SU-DHL-6 (cell line): ENCODE results near the gene SBNO2.
A peak's percentile ranks its signal among the peaks of the same experiment; 100 is the strongest.

Experiments used
- H2AFZ ChIP-seq: fragments of 200-600 bp; sonication (generic); 2 replicates; pipeline ENCODE4 v1.6.1; 2014; ENCODE audit warnings: low read depth, mild to moderate bottlenecking, moderate library complexity, mixed read lengths, antibody characterized with exemption, low read length; ENCODE audit not compliant: severe bottlenecking
- H3F3A ChIP-seq: fragments of 200-600 bp; shearing (Covaris generic); 2 replicates; pipeline ENCODE4 v1.6.0; 2016; ENCODE audit warnings: antibody characterized with exemption, mild to moderate bottlenecking; ENCODE audit not compliant: insufficient read depth
- H3K27ac ChIP-seq: fragments of 200-600 bp; sonication (generic); 2 replicates; pipeline ENCODE4 v1.5.1; 2016; ENCODE audit warnings: low read depth, mild to moderate bottlenecking, low read length, moderate library complexity, mixed read lengths
- H3K27me3 ChIP-seq: fragments of 200-600 bp; sonication (generic), shearing (Covaris generic); 2 replicates; pipeline ENCODE4 v1.6.0; 2014; ENCODE audit warnings: mild to moderate bottlenecking, low read length
- H3K36me3 ChIP-seq: fragments of 200-600 bp; sonication (generic); 2 replicates; pipeline ENCODE4 v1.6.1; 2014; ENCODE audit warnings: mild to moderate bottlenecking, low read length, mixed read lengths
- H3K4me2 ChIP-seq: fragments of 300-600, 200-600 bp; shearing (Covaris generic), sonication (generic); 2 replicates; pipeline ENCODE4 v1.6.0; 2014; ENCODE audit warnings: low read length, low read depth, mild to moderate bottlenecking; ENCODE audit not compliant: poor library complexity, severe bottlenecking
- H3K4me3 ChIP-seq: fragments of 200-600 bp; sonication (generic); 2 replicates; pipeline ENCODE4 v1.5.1; 2014; ENCODE audit warnings: antibody characterized with exemption, low read length, mild to moderate bottlenecking, mixed read lengths; ENCODE audit not compliant: insufficient read depth, poor library complexity, severe bottlenecking
- H3K79me2 ChIP-seq: fragments of 200-600 bp; sonication (generic); 2 replicates; pipeline ENCODE4 v1.6.1; 2014; ENCODE audit warnings: mild to moderate bottlenecking, low read length, moderate library complexity; ENCODE audit not compliant: insufficient read depth
- H3K9ac ChIP-seq: fragments of 200-600 bp; sonication (generic); 2 replicates; pipeline ENCODE4 v1.7.0; 2014; ENCODE audit warnings: mild to moderate bottlenecking, low read length
- H3K9me2 ChIP-seq: fragments of 200-600 bp; sonication (generic); replicated peaks from 2 replicates; pipeline ENCODE4 v1.6.1; 2014; ENCODE audit warnings: low read length; ENCODE audit not compliant: insufficient read depth
- H3K9me3 ChIP-seq: fragments of 200-600 bp; sonication (generic); 2 replicates; pipeline ENCODE4 v1.6.1; 2014; ENCODE audit warnings: low read length, mixed read lengths; ENCODE audit not compliant: insufficient read depth
- H4K20me1 ChIP-seq: fragments of 200-600 bp; sonication (generic); 2 replicates; pipeline ENCODE4 v1.6.1; 2014; ENCODE audit warnings: low read depth, mild to moderate bottlenecking, antibody characterized with exemption, low read length, moderate library complexity, mixed read lengths
- EZH2phosphoT487 ChIP-seq: fragments of 200-600 bp; sonication (generic), shearing (Covaris generic); conservative IDR thresholded peaks from 2 replicates; pipeline ENCODE4 v1.6.1; 2018; ENCODE audit warnings: mild to moderate bottlenecking, antibody characterized with exemption, low read length, moderate library complexity, mixed read lengths
- TF ChIP-seq, protein P1 (sequence below): fragments of 200-600 bp; sonication (generic); IDR thresholded peaks from one replicate; pipeline ENCODE4 v1.5.1; 2017; ENCODE audit warnings: antibody characterized with exemption, mild to moderate bottlenecking, low read length, moderate library complexity; ENCODE audit not compliant: insufficient read depth, poor library complexity, severe bottlenecking

SBNO2 gene, protein sequence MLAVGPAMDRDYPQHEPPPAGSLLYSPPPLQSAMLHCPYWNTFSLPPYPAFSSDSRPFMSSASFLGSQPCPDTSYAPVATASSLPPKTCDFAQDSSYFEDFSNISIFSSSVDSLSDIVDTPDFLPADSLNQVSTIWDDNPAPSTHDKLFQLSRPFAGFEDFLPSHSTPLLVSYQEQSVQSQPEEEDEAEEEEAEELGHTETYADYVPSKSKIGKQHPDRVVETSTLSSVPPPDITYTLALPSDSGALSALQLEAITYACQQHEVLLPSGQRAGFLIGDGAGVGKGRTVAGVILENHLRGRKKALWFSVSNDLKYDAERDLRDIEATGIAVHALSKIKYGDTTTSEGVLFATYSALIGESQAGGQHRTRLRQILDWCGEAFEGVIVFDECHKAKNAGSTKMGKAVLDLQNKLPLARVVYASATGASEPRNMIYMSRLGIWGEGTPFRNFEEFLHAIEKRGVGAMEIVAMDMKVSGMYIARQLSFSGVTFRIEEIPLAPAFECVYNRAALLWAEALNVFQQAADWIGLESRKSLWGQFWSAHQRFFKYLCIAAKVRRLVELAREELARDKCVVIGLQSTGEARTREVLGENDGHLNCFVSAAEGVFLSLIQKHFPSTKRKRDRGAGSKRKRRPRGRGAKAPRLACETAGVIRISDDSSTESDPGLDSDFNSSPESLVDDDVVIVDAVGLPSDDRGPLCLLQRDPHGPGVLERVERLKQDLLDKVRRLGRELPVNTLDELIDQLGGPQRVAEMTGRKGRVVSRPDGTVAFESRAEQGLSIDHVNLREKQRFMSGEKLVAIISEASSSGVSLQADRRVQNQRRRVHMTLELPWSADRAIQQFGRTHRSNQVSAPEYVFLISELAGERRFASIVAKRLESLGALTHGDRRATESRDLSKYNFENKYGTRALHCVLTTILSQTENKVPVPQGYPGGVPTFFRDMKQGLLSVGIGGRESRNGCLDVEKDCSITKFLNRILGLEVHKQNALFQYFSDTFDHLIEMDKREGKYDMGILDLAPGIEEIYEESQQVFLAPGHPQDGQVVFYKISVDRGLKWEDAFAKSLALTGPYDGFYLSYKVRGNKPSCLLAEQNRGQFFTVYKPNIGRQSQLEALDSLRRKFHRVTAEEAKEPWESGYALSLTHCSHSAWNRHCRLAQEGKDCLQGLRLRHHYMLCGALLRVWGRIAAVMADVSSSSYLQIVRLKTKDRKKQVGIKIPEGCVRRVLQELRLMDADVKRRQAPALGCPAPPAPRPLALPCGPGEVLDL (N-terminal part only)

DNA sequence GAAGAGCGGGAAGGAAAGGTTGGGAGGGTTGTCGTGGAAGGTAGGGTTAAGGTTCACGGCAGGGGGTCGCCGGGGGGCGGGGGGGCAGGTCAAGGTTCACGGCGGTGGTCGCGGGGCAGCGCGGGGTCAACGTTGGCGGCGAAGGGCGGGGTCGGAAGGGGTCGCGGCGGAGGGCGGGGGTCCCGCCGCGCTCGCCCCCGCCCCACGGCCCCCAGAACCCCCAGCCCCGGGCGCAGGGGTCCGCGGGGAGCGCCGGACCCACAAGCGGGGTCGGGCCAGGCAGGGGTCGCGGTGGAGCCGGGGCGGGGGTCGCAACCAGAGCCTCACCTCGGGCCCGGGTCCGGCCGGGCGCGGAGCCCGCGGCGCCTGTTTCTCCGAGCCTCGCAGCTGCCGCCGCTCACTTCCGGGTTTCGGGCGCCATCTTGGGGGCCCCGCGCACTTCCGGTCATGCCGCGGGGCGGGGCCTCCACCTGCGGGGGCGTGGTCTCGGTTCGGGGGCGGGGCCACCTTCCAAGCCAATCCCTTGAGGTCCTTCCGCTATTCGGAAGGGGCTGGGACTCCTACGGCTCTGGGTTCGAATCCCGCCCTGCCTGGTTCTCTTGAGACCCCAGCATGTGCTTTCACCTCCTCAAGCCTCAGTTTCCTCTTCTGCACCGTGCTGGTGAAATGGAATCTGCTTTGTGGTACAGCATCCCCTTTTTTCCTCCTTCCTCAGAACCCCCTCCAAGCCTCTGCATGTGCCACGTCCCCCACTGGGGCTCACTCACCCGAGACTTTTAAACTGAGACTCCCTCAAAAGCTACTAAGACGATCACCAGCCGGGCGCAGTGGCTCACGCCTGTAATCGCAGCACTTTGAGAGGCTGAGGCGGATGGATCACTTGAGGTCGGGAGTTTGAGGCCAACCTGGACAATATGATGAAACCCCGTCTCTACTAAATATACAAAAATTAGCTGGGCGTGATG lies at the start of gene SBNO2:
TSS of gene SBNO2 (minus strand) at position 424 of the 965 bp plus-strand sequence. CDS start 19,992 bp downstream, outside the sequence.
- H3K9me3 ChIP-seq: no peaks in the 10 kb centered on the region
- H3K27ac ChIP-seq: no peak within 1 kb of the TSS; the same call in 1 of the 2 replicates
- peaks cover 27% of the 10 kb centered on the region for H3K79me2 ChIP-seq
- no peak for TF ChIP-seq EZH2phosphoT487
- TF ChIP-seq, protein P1, sequence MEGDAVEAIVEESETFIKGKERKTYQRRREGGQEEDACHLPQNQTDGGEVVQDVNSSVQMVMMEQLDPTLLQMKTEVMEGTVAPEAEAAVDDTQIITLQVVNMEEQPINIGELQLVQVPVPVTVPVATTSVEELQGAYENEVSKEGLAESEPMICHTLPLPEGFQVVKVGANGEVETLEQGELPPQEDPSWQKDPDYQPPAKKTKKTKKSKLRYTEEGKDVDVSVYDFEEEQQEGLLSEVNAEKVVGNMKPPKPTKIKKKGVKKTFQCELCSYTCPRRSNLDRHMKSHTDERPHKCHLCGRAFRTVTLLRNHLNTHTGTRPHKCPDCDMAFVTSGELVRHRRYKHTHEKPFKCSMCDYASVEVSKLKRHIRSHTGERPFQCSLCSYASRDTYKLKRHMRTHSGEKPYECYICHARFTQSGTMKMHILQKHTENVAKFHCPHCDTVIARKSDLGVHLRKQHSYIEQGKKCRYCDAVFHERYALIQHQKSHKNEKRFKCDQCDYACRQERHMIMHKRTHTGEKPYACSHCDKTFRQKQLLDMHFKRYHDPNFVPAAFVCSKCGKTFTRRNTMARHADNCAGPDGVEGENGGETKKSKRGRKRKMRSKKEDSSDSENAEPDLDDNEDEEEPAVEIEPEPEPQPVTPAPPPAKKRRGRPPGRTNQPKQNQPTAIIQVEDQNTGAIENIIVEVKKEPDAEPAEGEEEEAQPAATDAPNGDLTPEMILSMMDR: no peak
- H3F3A ChIP-seq: 0 out of 2 replicates have a peak, but pooled peaks cover 5% of the 10 kb centered on the region
- H3K36me3 ChIP-seq: no peaks in the 10 kb centered on the region
- peak within 1 kb of the TSS; percentile 92 for H3K4me3 ChIP-seq
- peak within 1 kb of the TSS; percentile 38 for H2AFZ ChIP-seq
- no peaks in the 10 kb centered on the region for H3K9me2 ChIP-seq
- no peaks in the 10 kb centered on the region for H3K27me3 ChIP-seq
- peak within 1 kb of the TSS; percentile 88 for H3K4me2 ChIP-seq
- peak within 1 kb of the TSS; percentile 86 for H3K9ac ChIP-seq
- H4K20me1 ChIP-seq: no peaks in the 10 kb centered on the region

DNA sequence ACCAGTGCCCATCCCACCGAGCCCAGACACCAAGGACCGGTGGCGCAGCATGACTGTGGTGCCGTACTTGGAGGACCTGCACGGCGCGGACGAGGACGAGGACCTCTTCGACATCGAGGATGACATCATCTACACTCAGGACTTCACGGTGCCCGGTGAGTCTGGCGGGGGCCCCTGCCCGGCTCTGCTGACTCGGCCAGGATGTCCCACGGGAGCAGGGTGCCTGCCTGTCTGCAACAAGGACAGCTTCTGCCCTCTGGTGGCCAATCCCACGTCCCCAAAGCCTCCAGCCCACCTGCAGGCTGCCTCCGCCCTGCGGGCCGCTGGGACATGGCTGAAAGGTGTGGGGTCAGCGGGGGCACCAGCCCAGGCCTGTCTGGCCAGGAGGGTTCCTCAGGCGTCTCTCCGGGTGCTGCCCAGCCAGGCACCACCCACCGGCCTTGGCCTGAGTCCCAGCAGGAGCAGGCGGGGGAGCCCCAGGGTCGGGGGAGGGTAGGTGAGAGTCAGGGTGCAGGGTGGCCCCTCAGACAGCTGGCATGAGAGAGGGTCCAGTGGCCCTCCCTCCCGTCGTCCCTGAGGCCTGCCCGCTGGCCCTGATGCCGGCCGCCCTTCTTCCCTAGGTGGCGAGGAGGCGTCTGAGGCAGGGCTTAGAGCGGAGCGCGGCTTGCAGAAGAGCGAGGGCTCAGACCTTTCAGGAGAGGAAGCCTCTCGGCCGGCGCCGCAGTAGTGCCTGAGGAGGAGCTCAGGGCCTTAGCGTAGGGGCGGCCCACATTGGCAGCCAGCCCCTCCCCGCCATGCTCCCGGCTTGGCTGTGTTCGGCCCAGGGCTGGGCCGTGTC lies 49.2 kb upstream of the SBNO2 start:
- no peak overlapping the region for H3K4me3 ChIP-seq
- no peaks in the 10 kb centered on the region for H3K9me3 ChIP-seq
- no peak overlapping the region for H3K27ac ChIP-seq
- no peak overlapping the region for H3K4me2 ChIP-seq
- H3K9ac ChIP-seq: no peak overlapping the region
- TF ChIP-seq, protein P1: peak; percentile 49
- TF ChIP-seq EZH2phosphoT487: no peak
- no peaks in the 10 kb centered on the region for H4K20me1 ChIP-seq
- no peak overlapping the region for H2AFZ ChIP-seq
- H3K79me2 ChIP-seq: no peaks in the 10 kb centered on the region
- H3K9me2 ChIP-seq: no peaks in the 10 kb centered on the region
- no peaks in the 10 kb centered on the region for H3K27me3 ChIP-seq
- H3K36me3 ChIP-seq: no peaks in the 10 kb centered on the region
- no peaks in the 10 kb centered on the region for H3F3A ChIP-seq
